ENCODE data around the gene RPS6KA2.

Gene RPS6KA2

GRCh38 chr6:166440106-166440505 is 186.9 kb downstream of the RPS6KA2 start:
- no peak for DNase-seq (ENCODE audit: low read depth, low spot score)
- TF ChIP-seq, protein P1, sequence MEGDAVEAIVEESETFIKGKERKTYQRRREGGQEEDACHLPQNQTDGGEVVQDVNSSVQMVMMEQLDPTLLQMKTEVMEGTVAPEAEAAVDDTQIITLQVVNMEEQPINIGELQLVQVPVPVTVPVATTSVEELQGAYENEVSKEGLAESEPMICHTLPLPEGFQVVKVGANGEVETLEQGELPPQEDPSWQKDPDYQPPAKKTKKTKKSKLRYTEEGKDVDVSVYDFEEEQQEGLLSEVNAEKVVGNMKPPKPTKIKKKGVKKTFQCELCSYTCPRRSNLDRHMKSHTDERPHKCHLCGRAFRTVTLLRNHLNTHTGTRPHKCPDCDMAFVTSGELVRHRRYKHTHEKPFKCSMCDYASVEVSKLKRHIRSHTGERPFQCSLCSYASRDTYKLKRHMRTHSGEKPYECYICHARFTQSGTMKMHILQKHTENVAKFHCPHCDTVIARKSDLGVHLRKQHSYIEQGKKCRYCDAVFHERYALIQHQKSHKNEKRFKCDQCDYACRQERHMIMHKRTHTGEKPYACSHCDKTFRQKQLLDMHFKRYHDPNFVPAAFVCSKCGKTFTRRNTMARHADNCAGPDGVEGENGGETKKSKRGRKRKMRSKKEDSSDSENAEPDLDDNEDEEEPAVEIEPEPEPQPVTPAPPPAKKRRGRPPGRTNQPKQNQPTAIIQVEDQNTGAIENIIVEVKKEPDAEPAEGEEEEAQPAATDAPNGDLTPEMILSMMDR (IDR thresholded peaks at IDR 0.05; ENCODE audit: insufficient read depth, low read length, missing control alignments) = no peak
- POLR2A ChIA-PET = no interaction called here
- no peak overlapping the region for H3K4me3 ChIP-seq (ENCODE audit: low read depth, low read length)
- CTCF ChIA-PET = no interaction called here

DNA sequence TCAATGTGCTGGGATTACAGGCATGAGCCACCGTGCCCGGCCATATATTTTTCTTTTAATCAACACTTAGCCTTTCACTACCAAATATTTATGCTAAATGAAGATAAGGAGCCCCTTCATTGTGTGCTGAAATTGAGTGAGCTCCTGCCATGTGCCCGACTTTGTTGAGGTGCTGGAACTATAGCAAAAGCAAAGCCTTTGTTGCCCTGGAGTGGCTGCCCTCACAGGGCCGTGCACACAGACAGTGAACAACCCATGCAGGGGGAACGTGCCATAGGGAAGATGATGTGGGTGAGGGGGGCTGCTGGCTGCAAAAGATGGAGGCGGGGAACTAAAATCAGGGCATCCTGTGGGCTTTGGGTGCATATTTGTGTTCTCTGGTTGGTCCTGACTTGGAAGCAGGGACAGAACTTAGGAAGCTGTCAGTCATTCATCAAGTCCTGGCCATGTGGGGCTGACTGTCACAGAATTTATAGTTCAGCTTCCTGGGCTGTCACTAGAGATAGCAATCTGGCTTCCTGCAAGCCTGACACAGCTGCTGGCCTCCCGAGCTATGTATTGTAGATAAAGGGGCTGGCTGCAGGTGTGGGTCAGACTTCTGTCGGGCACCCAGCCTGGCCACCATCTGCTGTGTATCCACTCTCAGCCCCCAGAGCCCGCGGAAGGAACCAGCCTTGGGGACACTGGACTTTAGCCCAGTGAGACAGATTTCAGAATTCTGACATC is 187.5 kb downstream of the RPS6KA2 start:
- CTCF ChIA-PET = interaction anchor here (0.9 to 1.4 kb wide), 3 partner anchors 9 to 39 kb away, joined by 3 to 5 read pairs (median 3); no protein-coding TSS in a partner anchor
- POLR2A ChIA-PET = no interaction called here
- TF ChIP-seq, protein P1 (IDR thresholded peaks at IDR 0.05; ENCODE audit: insufficient read depth, low read length, missing control alignments) = no peak
- no peak for DNase-seq (ENCODE audit: low read depth, low spot score)
- H3K4me3 ChIP-seq (ENCODE audit: low read depth, low read length) = no peak overlapping the region

GRCh38 chr6:166438211-166438861 is 188.7 kb downstream of the RPS6KA2 start:
- TF ChIP-seq, protein P1 (IDR thresholded peaks at IDR 0.05; ENCODE audit: insufficient read depth, low read length, missing control alignments) = no peak
- POLR2A ChIA-PET = no interaction called here
- DNase-seq (ENCODE audit: low read depth, low spot score) = no peak
- H3K4me3 ChIP-seq (ENCODE audit: low read depth, low read length) = no peak overlapping the region
- CTCF ChIA-PET = interaction anchor here (0.9 to 1.4 kb wide), 4 partner anchors 8 to 38 kb away, joined by 3 to 5 read pairs (median 4); no protein-coding TSS in a partner anchor

- POLR2A ChIA-PET = no interaction called here
- no peak for DNase-seq (ENCODE audit: low read depth, low spot score)
- CTCF ChIA-PET = interaction anchor here (1.2 kb wide), 1 partner anchor 18 kb away, joined by 4 read pairs; no protein-coding TSS in a partner anchor
- TF ChIP-seq, protein P1 (IDR thresholded peaks at IDR 0.05; ENCODE audit: insufficient read depth, low read length, missing control alignments) = no peak
- H3K4me3 ChIP-seq (ENCODE audit: low read depth, low read length) = no peak overlapping the region
Measured at GRCh38 chr6:166437661-166438060, 189.4 kb downstream of the RPS6KA2 start.

- CTCF ChIA-PET = no interaction called here
- TF ChIP-seq, protein P1 (IDR thresholded peaks at IDR 0.05; ENCODE audit: insufficient read depth, low read length, missing control alignments) = no peak
- DNase-seq (ENCODE audit: low read depth, low spot score) = no peak
- POLR2A ChIA-PET = no interaction called here
- H3K4me3 ChIP-seq (ENCODE audit: low read depth, low read length) = no peak overlapping the region
Measured at GRCh38 chr6:166436195-166437139, 190.6 kb downstream of the RPS6KA2 start.

Measured in AG04449 (cell line).